ENCODE data around the gene BAIAP2L2.

DNA sequence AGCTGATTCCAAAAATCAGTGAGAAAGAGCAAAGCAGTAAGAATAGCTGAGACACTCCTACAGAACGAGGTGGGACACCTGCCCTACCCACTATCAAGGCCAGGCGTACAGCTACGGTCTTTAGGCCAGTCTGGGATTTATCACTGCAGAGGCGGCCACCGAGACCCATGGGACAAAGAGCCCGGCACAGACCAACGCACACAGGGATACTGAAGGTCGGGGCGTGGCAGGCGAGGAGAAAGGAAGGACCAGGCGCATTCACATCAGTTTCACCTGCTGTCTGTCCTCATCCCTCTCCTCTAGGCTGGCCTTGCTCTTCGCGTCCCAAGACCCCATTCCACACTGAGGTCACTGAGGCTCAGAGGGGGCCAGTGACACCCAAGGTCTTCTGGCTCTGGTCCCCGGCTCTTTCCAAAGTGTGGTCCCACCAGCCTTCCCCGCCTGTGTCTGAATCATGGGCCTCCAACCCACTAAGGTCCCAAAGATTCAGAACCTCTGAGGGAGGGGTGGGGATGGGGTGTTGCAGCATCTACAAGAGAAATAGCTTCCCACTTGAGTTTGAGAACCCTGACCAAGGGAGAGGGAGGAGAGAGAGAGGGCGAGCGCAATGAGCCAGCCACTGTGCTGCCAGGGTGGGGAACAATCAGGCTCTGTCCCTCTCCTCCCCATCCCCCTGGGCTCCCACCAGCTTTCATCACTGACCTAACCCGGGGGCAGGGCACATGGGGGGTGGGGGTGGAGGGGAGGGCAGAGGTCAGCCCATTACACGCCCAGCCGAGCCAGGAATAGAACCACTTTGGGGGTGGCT lies 60.5 kb downstream of the BAIAP2L2 start:
- TF ChIP-seq POLR2A (IDR thresholded peaks at IDR 0.05; ENCODE audit: low read length) (no peak), GATA1 (IDR thresholded peaks at IDR 0.05; ENCODE audit: low read depth, low read length) (no peak)
